ENCODE measurements around the gene C17orf113. TPM values are rescaled to one million over a fixed set of nuclear protein-coding genes. Genes with fewer than 3 reads are reported as not detected.

Gene C17orf113
- total and polyA plus RNA-seq, 2 donors (not counting 1 experiment from before 2014, with no cell fraction given) = 0.07 to 0.66 TPM

- no peak overlapping the region for H2AFZ ChIP-seq (ENCODE audit: low read length)
- H3K27me3 ChIP-seq (ENCODE audit: control insufficient read depth, insufficient read depth, low read length) = peaks cover 27% of the 10 kb centered on the region
Measured at GRCh38 chr17:42094375-42095069, 44.1 kb upstream of the C17orf113 start.

GRCh38 chr17:42092939-42093338 is 42.5 kb upstream of the C17orf113 start:
- Histone ChIP-seq H3K4me1 (ENCODE audit: control insufficient read depth, extremely low read depth, insufficient read depth, low read length) (no peaks in the 10 kb centered on the region), H3K79me2 (ENCODE audit: control insufficient read depth, insufficient read depth, low read length) (no peaks in the 10 kb centered on the region), H3K4me2 (ENCODE audit: extremely low read depth, insufficient read depth, low read length) (no peak overlapping the region), H3K9ac (ENCODE audit: insufficient read depth, low read length) (no peak overlapping the region), H3K4me3 (replicated peaks in 1 of 4; ENCODE audit: control extremely low read depth in 1 of 4, insufficient read depth in 1 of 4, low read depth in 3 of 4, low read length in 4 of 4) (no peak overlapping the region), H3K36me3 (ENCODE audit: control insufficient read depth, insufficient read depth, low read length) (no peaks in the 10 kb centered on the region), H4K20me1 (ENCODE audit: control insufficient read depth, extremely low read depth, insufficient read depth, low read length) (no peaks in the 10 kb centered on the region), H3K9me3 (ENCODE audit: control insufficient read depth, insufficient read depth, low read depth, low read length) (no peaks in the 10 kb centered on the region), H2AFZ (ENCODE audit: low read length) (no peak overlapping the region), H3K27ac (ENCODE audit: insufficient read depth, low read length) (no peak overlapping the region), H3K27me3 (ENCODE audit: control insufficient read depth, insufficient read depth, low read length) (peaks cover 30% of the 10 kb centered on the region)
- TF ChIP-seq EZH2 (IDR thresholded peaks at IDR 0.05; ENCODE audit: low read length, missing control alignments) = no peak
- TF ChIP-seq, protein P1, sequence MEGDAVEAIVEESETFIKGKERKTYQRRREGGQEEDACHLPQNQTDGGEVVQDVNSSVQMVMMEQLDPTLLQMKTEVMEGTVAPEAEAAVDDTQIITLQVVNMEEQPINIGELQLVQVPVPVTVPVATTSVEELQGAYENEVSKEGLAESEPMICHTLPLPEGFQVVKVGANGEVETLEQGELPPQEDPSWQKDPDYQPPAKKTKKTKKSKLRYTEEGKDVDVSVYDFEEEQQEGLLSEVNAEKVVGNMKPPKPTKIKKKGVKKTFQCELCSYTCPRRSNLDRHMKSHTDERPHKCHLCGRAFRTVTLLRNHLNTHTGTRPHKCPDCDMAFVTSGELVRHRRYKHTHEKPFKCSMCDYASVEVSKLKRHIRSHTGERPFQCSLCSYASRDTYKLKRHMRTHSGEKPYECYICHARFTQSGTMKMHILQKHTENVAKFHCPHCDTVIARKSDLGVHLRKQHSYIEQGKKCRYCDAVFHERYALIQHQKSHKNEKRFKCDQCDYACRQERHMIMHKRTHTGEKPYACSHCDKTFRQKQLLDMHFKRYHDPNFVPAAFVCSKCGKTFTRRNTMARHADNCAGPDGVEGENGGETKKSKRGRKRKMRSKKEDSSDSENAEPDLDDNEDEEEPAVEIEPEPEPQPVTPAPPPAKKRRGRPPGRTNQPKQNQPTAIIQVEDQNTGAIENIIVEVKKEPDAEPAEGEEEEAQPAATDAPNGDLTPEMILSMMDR (conservative IDR thresholded peaks at IDR 0.05 in 1 of 2, IDR thresholded peaks at IDR 0.05 in 1 of 2; ENCODE audit: low read depth in 1 of 2, low read length in 2 of 2) = no peak
- no peak for DNase-seq (ENCODE audit: low read depth in 2 of 2)

More at GRCh38 chr17:42094375-42095069, 44.1 kb upstream of the C17orf113 start:
- no peak overlapping the region for H3K9ac ChIP-seq (ENCODE audit: insufficient read depth, low read length)
- no peaks in the 10 kb centered on the region for H3K9me3 ChIP-seq (ENCODE audit: control insufficient read depth, insufficient read depth, low read depth, low read length)
- H3K4me3 ChIP-seq (replicated peaks in 1 of 4; ENCODE audit: control extremely low read depth in 1 of 4, insufficient read depth in 1 of 4, low read depth in 3 of 4, low read length in 4 of 4) = no peak overlapping the region
- no peaks in the 10 kb centered on the region for H3K36me3 ChIP-seq (ENCODE audit: control insufficient read depth, insufficient read depth, low read length)
- H3K4me2 ChIP-seq (ENCODE audit: extremely low read depth, insufficient read depth, low read length) = no peak overlapping the region
- H3K4me1 ChIP-seq (ENCODE audit: control insufficient read depth, extremely low read depth, insufficient read depth, low read length) = no peaks in the 10 kb centered on the region
- no peak for DNase-seq (ENCODE audit: low read depth in 2 of 2)
- no peak overlapping the region for H3K27ac ChIP-seq (ENCODE audit: insufficient read depth, low read length)
- H4K20me1 ChIP-seq (ENCODE audit: control insufficient read depth, extremely low read depth, insufficient read depth, low read length) = no peaks in the 10 kb centered on the region
- TF ChIP-seq EZH2 (IDR thresholded peaks at IDR 0.05; ENCODE audit: low read length, missing control alignments) = no peak
- TF ChIP-seq, protein P1 (conservative IDR thresholded peaks at IDR 0.05 in 1 of 2, IDR thresholded peaks at IDR 0.05 in 1 of 2; ENCODE audit: low read depth in 1 of 2, low read length in 2 of 2) = no peak
- H3K79me2 ChIP-seq (ENCODE audit: control insufficient read depth, insufficient read depth, low read length) = no peaks in the 10 kb centered on the region

DNA sequence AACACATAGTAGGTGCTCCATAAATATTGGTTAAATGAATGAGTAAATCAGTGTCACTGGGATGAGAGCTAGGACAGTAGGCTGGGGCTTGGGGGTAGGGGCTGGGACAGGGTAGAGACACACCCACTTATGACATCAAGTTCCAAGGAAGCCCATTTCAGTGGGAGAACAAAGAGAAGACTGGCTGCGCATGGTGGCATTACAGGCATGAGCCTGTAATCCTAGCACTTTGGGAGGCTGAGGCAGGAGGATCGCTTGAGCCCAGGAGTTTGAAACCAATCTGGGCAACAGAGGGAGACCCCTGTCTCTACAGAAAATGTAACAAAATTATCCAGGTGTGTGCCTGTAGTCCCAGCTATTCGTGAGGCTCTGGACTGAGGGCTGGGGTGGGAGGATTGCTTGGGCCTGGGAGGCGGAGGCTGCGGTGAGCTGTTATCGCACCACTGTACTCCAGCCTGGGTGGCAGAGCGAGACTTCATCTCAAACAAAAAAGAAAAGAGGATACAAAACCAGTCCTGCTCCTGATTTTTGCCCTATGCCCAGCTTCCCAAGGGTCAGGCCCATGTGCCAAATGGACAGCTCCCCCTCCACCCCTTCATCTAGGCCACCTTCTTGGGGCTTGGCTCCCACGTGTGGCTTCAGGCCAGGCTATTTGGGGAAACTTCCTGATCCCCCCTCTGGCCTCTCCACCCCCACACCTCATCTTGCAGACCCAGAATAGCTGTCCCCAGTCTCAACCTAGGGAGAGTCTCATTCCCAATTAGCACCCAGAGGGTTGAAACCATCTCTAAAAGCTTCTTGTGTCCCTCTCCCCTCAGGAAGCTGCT is 40.8 kb upstream of the C17orf113 start:
- no peak overlapping the region for H3K27ac ChIP-seq (ENCODE audit: insufficient read depth, low read length)
- no peaks in the 10 kb centered on the region for H3K36me3 ChIP-seq (ENCODE audit: control insufficient read depth, insufficient read depth, low read length)
- H2AFZ ChIP-seq (ENCODE audit: low read length) = no peak overlapping the region
- H3K9me3 ChIP-seq (ENCODE audit: control insufficient read depth, insufficient read depth, low read depth, low read length) = no peaks in the 10 kb centered on the region
- no peaks in the 10 kb centered on the region for H3K4me1 ChIP-seq (ENCODE audit: control insufficient read depth, extremely low read depth, insufficient read depth, low read length)
- H4K20me1 ChIP-seq (ENCODE audit: control insufficient read depth, extremely low read depth, insufficient read depth, low read length) = no peaks in the 10 kb centered on the region
- no peak for DNase-seq (ENCODE audit: low read depth in 2 of 2)
- no peak overlapping the region for H3K4me3 ChIP-seq (replicated peaks in 1 of 4; ENCODE audit: control extremely low read depth in 1 of 4, insufficient read depth in 1 of 4, low read depth in 3 of 4, low read length in 4 of 4)
- peak; percentile 39 for TF ChIP-seq EZH2 (IDR thresholded peaks at IDR 0.05; ENCODE audit: low read length, missing control alignments)
- TF ChIP-seq, protein P1 (conservative IDR thresholded peaks at IDR 0.05 in 1 of 2, IDR thresholded peaks at IDR 0.05 in 1 of 2; ENCODE audit: low read depth in 1 of 2, low read length in 2 of 2) = no peak
- no peak overlapping the region for H3K9ac ChIP-seq (ENCODE audit: insufficient read depth, low read length)
- H3K79me2 ChIP-seq (ENCODE audit: control insufficient read depth, insufficient read depth, low read length) = no peaks in the 10 kb centered on the region
- H3K4me2 ChIP-seq (ENCODE audit: extremely low read depth, insufficient read depth, low read length) = no peak overlapping the region
- H3K27me3 ChIP-seq (ENCODE audit: control insufficient read depth, insufficient read depth, low read length) = peaks cover 16% of the 10 kb centered on the region
